Effector CD8-positive, alpha-beta T cell (primary cell): ENCODE measurements around the gene SARS1.

ENCODE experiments used
- DNase-seq: peaks from one replicate; lab custom pipeline; 2025; lab: John Stamatoyannopoulos, UW

Gene SARS1

DNA sequence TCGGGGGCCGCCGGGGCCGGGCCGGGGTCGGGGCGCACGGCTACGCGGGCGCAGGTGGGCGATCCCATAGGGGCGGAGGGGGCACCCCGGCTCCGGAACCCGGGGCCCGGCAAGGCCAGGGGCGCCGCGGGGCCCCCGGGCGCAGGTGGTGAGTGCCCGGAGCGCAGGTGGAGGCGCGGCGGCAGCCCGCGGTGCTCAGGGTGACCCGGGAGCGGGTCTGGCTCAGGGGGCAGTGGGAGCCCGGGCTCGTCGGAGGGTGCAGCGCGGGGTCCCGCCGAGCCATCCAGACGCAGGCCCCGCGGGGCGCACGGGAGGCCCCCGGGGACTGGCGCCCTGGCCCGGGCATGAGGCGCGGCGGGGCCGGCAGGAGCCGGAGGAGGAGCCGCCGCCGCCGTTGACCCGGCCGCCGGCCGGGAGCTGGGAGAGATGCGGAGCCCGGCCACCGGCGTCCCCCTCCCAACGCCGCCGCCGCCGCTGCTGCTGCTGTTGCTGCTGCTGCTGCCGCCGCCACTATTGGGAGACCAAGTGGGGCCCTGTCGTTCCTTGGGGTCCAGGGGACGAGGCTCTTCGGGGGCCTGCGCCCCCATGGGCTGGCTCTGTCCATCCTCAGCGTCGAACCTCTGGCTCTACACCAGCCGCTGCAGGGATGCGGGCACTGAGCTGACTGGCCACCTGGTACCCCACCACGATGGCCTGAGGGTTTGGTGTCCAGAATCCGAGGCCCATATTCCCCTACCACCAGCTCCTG is 36.1 kb downstream of the SARS1 start:
- DNase-seq: no peak

DNA sequence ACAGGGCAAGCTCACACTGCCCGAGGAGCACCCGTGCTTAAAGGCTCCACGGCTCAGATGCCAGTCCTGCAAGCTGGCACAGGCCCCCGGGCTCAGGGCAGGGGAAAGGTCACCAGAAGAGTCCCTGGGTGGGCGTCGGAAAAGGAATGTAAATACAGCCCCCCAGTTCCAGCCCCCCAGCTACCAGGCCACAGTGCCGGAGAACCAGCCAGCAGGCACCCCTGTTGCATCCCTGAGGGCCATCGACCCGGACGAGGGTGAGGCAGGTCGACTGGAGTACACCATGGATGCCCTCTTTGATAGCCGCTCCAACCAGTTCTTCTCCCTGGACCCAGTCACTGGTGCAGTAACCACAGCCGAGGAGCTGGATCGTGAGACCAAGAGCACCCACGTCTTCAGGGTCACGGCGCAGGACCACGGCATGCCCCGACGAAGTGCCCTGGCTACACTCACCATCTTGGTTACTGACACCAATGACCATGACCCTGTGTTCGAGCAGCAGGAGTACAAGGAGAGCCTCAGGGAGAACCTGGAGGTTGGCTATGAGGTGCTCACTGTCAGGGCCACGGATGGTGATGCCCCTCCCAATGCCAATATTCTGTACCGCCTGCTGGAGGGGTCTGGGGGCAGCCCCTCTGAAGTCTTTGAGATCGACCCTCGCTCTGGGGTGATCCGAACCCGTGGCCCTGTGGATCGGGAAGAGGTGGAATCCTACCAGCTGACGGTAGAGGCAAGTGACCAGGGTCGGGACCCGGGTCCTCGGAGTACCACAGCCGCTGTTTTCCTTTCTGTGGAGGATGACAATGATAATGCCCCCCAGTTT is 36.9 kb downstream of the SARS1 start:
- no peak for DNase-seq

DNA sequence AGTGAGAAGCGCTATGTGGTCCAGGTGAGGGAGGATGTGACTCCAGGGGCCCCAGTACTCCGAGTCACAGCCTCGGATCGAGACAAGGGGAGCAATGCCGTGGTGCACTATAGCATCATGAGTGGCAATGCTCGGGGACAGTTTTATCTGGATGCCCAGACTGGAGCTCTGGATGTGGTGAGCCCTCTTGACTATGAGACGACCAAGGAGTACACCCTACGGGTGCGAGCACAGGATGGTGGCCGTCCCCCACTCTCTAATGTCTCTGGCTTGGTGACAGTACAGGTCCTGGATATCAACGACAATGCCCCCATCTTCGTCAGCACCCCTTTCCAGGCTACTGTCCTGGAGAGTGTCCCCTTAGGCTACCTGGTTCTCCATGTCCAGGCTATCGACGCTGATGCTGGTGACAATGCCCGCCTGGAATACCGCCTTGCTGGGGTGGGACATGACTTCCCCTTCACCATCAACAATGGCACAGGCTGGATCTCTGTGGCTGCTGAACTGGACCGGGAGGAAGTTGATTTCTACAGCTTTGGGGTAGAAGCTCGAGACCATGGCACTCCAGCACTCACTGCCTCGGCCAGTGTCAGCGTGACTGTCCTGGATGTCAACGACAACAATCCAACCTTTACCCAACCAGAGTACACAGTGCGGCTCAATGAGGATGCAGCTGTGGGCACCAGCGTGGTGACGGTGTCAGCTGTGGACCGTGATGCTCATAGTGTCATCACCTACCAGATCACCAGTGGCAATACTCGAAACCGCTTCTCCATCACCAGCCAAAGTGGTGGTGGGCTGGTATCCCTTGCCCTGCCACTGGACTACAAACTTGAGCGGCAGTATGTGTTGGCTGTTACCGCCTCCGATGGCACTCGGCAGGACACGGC is 37.8 kb downstream of the SARS1 start:
- DNase-seq: no peak

DNA sequence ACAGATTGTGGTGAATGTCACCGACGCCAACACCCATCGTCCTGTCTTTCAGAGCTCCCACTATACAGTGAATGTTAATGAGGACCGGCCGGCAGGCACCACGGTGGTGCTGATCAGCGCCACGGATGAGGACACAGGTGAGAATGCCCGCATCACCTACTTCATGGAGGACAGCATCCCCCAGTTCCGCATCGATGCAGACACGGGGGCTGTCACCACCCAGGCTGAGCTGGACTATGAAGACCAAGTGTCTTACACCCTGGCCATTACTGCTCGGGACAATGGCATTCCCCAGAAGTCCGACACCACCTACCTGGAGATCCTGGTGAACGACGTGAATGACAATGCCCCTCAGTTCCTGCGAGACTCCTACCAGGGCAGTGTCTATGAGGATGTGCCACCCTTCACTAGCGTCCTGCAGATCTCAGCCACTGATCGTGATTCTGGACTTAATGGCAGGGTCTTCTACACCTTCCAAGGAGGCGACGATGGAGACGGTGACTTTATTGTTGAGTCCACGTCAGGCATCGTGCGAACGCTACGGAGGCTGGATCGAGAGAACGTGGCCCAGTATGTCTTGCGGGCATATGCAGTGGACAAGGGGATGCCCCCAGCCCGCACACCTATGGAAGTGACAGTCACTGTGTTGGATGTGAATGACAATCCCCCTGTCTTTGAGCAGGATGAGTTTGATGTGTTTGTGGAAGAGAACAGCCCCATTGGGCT is 38.6 kb downstream of the SARS1 start:
- DNase-seq: no peak

DNA sequence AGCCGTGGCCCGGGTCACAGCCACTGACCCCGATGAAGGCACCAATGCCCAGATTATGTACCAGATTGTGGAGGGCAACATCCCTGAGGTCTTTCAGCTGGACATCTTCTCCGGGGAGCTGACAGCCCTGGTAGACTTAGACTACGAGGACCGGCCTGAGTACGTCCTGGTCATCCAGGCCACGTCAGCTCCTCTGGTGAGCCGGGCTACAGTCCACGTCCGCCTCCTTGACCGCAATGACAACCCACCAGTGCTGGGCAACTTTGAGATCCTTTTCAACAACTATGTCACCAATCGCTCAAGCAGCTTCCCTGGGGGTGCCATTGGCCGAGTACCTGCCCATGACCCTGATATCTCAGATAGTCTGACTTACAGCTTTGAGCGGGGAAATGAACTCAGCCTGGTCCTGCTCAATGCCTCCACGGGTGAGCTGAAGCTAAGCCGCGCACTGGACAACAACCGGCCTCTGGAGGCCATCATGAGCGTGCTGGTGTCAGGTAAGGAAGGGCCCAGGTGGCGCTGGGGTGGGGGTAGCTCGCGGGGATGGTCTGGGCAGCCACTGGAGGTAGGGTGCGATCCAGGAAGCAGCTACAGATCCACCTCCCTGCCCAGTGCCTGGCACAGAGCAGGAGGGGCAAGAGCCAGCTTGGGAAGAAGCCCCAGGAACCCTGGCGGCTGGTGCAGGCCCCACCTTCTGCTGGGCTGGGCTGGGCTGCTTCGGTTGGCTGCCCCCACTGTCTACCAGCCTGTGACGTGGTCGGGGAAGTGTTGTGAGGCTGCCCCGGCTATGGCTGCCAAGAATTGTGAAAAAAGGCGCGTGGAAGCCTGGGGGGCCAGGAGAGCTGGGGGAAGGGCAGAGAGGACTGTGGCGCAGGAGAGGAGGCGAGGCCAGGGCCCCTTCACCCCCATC is 39.4 kb downstream of the SARS1 start:
- no peak for DNase-seq

DNA sequence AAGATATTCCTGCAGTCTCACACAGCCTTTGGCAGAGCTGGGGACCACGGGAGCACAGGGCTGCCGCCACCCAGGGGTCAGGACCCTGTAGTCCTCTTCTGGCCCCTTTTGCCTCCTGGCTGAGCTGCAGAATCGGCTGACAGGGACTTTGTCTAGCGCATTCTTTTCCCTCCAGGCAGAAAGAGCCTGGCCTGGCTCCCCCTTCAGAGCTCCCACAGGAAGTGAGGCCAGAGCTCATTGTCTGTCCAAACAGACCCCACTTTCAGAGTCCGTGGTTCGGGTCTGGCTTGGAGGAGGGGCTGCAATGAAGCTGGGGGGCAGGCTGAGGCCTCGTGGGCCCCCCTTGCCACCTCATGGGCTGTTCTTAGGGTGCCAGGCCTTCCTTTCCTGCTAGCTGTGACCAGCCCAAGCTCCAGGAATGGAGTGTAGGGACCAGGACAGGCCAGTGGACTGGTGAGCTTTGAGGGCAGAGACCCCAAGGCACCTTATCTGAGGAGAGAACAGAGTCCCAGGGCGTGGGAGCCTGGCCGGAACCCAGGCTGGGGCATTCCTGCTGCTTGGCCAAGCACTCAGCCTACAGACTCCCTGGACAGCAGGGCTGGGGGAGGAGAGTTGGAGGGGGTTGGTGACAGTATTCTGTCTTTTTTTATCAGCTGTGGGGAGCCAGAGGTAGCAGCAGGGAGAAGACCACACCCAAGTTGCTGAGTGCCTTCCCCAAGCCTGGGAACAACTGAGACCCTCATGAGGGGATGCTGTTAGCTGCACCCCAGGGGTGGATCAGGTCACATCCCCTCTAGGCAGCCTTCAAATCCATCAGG is 40.3 kb downstream of the SARS1 start:
- DNase-seq: no peak

DNA sequence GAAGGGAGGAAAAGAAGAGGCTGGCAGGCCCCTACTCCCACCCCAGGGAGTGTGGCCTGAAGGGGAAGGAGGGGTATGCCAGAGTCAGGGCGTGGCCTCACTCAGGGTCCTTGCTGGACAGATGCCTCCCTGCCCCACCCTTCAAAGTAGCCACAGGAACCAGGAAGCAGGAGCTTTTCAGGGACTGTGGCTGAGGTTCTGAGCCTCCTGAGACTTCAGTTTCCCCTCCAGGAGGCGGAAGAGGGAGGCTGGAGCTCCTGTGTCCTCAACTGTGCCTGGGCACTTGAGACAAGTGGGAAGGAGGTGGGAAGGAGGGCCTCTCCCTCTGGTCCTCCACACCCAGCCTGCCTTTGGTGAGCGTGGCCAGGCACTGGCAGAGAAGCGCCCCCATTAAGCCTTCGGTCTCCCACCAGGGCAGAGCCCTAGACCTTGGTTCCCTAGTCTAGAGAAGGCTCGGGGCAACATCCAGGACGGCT is 40.9 kb downstream of the SARS1 start:
- no peak for DNase-seq

DNA sequence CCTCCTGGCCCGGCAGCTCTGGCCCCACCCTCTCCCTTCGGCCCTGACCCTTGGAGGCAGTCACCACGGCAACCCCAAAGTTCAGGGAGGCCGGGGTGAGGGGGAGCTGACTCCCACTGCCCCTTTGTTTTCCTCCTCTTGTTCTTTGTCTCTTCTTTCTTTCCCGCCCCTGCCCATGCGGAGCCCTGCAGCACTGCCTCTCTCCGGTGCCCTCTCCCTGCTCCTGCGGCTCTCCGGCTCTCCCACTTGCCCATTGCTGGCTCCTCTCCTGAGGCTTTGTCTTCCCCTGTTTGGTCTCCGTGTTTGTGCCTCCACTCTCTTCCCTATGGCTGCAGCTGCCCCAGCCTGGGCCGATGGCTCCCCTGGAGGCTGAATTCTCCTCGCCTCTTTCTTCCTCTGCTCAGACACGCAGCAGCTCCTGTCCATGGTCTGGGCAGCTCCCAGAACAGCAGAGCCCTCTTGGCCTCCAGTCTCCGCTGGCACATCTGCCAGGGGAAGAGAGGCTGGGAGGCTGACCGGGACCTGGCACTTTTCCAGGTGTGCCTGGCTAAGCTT is 41.5 kb downstream of the SARS1 start:
- DNase-seq: no peak

DNA sequence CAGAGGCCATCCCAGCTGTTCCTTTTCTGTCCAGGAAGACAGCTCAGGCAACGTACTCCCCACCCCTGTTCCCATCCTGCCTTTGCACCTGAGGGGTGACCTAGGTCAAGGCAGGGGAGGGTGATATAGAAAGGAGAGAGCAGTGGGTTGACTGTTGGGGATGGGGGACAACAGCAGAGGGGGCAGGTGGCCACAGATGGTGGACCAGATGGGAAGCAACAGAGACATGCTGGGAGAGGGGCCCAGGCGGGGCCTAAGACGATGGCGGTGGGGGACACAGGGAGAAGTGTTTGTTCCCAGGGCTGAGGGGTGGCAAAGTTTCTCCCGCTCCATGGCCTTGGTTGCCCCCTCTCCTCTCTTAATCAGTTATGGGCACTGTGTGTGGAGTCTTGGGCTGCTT is 42.0 kb downstream of the SARS1 start:
- DNase-seq: no peak

DNA sequence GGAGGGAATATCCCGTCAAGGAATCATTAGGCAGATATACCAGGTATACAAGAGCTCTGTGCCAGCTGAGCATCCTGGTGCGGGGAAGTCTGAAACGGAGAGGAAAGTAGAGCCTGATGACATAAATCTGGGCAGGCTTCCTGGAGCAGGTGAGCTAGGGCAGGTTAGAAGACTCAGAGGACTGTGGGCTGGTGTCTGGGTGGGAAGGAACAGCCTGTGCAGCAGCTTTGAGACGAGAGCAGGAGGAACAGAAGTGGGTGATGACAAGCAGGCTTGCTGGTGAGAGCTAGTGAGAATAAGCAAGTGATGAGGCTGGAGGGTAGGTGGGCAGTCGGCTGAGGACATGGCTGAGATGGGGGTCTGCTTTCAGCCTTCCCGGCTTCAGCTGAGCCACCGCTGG is 42.4 kb downstream of the SARS1 start:
- DNase-seq: no peak

DNA sequence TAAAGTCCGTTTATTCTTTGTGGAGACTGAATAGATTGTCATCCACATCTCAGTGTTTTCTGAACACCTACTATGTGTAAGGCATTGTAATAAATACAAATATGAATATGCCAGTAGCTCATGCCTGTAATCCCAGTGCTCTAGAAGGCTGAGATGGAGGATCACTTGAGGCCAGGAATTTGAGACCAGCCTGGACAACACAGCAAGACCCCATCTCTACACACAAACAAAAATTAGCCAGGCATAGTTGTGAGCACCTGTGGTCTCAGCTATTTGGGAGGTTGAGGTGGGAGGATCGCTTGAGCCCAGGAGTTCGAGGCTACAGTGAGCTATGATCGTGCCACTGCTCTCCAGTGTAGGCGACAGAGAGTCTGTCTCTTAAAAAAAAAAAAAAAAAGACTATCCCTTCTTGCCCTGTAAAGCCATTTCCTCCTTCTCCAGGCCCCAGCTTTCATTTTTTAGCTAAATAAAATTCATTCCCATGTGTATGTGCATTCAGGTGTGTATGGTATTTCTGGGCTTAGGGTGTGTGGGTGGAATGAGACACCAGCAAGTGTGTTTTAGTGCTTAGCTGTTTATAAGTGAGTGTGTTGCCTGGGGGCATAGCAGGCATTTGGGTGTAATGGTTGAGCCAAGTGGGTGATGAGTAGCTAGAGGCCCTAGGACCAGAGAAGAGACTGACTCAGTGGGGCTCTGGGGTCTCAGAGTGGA is 43.4 kb downstream of the SARS1 start:
- no peak for DNase-seq

DNA sequence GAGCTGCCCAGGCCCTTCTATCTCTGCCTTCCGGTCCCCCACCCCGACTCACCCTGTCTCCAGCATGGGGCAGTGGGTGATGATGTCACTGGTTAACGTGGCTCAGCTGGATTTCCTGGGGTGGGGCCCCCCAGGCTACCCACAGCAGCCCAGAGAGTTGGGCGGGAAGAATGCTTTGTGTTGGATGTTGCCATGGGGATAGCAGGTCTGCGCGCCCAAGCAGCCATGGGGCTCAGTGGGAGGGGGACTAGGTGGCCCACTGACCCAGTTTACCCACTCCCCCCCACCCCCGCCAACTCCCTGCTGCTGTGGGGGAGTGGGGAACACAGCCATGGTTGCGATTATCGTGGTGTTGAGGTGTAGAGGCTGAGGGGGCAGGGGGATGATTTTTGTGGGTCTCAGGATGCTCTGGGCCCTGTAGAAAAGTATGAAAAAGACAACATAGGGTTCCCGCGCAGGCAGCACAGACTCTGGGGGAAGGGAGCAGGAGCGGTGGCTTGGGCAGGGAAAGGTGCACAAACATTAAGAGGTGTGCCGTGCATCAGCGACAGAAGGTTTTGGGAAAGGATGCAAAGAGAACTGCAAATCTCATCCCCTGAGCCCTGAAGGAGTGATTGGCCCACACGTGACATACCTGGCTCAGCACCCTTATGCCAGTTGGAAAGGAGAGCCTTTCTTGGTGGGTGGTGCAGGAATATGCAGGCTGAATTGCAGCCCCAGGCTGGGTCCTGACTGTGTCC is 44.1 kb downstream of the SARS1 start:
- no peak for DNase-seq

DNA sequence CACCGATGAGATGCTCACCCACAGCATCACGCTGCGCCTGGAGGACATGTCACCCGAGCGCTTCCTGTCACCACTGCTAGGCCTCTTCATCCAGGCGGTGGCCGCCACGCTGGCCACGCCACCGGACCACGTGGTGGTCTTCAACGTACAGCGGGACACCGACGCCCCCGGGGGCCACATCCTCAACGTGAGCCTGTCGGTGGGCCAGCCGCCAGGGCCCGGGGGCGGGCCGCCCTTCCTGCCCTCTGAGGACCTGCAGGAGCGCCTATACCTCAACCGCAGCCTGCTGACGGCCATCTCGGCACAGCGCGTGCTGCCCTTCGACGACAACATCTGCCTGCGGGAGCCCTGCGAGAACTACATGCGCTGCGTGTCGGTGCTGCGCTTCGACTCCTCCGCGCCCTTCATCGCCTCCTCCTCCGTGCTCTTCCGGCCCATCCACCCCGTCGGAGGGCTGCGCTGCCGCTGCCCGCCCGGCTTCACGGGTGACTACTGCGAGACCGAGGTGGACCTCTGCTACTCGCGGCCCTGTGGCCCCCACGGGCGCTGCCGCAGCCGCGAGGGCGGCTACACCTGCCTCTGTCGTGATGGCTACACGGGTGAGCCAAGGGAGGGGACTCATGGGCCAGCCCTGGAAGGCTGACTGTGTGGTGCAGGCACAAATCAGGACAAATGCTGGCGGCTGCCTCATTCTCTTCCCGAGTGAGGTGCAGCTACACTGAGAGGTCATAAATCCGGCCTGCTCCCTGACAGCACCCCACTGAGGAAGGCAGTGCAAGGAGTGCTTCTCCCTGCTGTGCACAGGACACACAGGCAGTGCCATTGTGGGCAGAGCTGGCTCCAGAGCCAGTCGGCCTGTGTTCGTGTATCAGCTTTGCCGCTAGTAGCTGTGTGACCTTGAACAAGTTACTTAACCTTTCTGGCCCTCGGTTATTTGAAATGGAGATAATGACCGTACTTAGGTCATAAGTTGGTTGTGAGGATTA is 45.1 kb downstream of the SARS1 start:
- no peak for DNase-seq

DNA sequence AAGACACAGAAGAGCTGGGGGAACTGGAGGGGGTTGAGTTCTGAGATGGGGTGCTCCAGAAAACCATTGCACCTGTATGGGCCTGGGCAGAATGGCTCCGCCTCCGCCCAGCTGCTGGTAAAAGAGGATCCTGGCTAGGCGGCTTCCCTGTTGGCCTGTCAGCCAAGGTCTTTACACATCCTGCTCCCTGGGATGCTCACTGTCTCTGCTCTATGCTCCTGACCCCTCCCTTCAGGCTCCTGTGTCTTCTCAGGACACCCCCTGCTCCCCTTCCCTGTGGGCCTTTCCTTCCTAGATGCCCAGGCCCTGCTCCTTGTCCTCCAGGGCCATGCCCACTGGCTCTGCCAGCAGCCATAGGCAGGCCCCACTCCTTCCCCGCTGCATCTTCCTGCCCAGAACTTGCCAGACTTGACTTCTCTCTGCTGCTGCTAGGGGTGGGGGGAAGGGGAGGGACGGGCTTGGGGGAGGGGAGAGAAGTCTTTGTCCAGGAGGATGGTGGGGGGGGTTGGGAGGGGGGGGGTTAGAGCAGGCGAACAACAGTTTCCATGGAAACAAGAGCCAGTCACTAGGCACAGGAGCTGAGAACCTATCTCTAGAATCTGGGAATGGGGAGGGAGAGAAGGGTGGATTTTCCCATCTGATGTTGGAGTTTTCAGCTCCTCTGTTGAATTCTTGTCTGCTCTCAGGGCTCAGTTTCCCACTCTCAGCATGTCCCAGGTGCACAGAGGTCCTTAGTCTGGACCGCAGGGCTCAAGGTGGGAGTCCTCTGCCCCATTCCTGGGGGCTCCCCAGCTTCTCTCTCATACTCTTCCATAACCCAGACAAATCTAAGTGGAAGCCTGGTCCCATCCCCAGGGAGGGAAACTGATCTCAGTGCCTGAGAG is 46.2 kb downstream of the SARS1 start:
- no peak for DNase-seq

DNA sequence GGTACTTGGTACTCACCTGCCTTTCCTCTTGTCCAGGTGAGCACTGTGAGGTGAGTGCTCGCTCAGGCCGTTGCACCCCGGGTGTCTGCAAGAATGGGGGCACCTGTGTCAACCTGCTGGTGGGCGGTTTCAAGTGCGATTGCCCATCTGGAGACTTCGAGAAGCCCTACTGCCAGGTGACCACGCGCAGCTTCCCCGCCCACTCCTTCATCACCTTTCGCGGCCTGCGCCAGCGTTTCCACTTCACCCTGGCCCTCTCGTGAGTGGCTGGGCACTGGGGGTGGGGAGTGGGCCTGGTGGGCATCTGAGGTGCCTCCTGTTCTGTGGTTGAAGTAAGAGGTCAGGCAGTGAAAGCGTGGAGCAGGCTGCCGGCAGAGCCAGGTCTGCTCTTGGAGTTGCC is 47.3 kb downstream of the SARS1 start:
- no peak for DNase-seq

DNA sequence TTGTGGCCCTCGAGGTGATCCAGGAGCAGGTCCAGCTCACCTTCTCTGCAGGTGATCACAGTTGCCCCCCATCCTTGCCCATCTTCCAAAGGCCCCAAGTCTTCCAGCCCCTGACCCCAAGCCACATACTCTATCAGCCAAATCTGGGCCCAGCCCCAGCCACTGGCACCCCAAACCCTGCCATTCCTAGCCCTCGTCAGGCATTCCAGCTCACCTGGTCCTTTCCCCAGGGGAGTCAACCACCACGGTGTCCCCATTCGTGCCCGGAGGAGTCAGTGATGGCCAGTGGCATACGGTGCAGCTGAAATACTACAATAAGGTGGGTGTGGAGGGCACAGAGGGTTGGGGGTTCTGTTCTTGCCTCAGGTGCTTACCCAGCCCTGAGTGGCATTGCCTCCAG is 47.9 kb downstream of the SARS1 start:
- no peak for DNase-seq
